Measurements from ENCODE around the gene TNFAIP6.
"Not testable (repeated sequence)": the region's sequence is repeated elsewhere in the genome, so short reads cannot be mapped to it uniquely, and the experiment has no call there.

TNFAIP6 gene, protein sequence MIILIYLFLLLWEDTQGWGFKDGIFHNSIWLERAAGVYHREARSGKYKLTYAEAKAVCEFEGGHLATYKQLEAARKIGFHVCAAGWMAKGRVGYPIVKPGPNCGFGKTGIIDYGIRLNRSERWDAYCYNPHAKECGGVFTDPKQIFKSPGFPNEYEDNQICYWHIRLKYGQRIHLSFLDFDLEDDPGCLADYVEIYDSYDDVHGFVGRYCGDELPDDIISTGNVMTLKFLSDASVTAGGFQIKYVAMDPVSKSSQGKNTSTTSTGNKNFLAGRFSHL

DNA sequence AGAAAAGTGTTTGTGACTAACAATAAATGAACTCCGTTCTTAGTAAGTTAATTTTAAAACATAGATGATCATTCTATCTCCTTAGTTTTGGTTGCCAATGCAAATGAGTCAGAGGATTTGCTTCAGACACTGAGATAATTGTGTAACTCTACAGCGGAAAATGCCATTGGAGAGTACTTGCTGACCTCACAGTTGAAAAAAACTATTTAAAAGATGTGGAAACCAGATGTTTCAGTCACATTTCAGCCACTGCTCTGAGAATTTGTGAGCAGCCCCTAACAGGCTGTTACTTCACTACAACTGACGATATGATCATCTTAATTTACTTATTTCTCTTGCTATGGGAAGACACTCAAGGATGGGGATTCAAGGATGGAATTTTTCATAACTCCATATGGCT, at the start of gene TNFAIP6:
TSS of gene TNFAIP6 (plus strand) at position 234 of the 400 bp plus-strand sequence. CDS start at position 309, 75 bp downstream.
- DNase-seq (ENCODE audit: low spot score): no peak
- H3K4me1 Mint-ChIP-seq (ENCODE audit: low read depth): no peaks in the 10 kb centered on the region
- H3K9me3 Mint-ChIP-seq: no peaks in the 10 kb centered on the region
- no peak within 1 kb of the TSS for H3K4me3 Mint-ChIP-seq
- no peak within 1 kb of the TSS for H3K27ac Mint-ChIP-seq
- H3K27me3 Mint-ChIP-seq (ENCODE audit: low read depth): peaks cover 13% of the 10 kb centered on the region
- H3K36me3 Mint-ChIP-seq (ENCODE audit: low read depth): no peaks in the 10 kb centered on the region

DNA sequence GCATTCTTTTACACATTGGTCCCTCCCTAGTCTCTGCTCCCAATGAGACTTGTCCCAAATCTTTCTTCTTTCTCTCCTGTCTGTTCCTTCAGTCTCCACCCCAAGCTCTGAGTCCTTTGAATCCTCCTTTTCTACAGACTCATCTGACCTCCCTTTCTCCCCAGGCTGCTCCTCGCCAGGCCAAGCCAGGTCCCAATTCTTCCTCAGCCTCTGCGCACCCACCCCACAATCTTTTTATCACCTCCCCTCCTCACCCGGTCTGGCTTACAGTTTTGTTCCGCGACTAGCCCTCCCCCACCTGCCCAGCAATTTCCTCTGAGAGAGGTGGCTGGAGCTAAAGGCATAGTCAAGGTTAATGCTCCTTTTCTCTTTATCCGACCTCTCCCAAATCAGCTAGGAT, 47.1 kb upstream of the TNFAIP6 start:
- H3K4me1 Mint-ChIP-seq (ENCODE audit: low read depth); H3K27ac Mint-ChIP-seq; H3K4me3 Mint-ChIP-seq; DNase-seq (ENCODE audit: low spot score); H3K27me3 Mint-ChIP-seq (ENCODE audit: low read depth); H3K36me3 Mint-ChIP-seq (ENCODE audit: low read depth); H3K9me3 Mint-ChIP-seq: not testable (repeated sequence)

DNA sequence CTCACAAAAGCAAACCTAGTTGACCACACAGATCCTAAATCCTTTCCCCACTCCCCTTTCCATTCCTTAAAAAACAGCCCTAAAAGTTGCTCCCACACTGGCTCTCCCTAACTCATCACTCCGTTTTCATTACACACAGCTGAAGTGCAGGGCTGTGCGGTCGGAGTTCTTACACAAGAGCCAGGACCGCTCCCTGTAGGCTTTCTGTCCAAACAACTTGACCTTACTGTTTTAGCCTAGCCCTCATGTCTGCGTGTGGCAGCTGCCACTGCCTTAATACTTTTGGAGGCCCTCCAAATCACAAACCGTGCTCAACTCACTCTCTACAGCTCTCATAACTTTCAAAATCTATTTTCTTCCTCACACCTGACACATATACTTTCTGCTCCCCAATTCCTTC, 45.0 kb upstream of the TNFAIP6 start:
- not testable (repeated sequence) for H3K9me3 Mint-ChIP-seq; H3K4me3 Mint-ChIP-seq; DNase-seq (ENCODE audit: low spot score)

DNA sequence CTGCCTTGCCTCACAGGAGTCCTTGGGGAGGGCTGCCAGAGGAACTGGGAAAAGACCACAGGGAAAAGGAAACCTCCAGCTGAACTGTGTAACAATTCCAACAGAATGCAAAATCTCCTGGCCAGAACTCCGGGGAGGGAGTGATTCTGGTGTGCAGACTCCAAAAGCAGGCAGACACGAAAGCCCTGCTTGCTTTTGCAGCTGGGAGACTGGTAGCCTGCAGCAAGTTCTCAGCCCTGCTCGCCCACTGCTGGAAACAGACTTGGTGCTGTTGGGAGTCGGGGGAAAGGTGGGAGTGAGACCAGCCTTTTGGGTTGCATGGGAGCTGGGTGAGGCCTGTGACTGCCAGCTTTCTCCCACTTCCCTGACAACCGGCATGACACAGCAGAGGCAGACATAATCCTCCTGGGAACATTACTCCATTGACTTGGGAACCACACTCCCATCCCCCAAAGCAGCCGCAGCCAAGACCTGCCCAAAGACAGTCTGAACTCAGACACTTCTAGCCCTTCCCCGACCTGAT, 42.0 kb upstream of the TNFAIP6 start:
- Mint-ChIP-seq H3K4me1 (ENCODE audit: low read depth) (peaks cover 13% of the 10 kb centered on the region), H3K4me3 (no peak overlapping the region), H3K27ac (no peak overlapping the region), H3K27me3 (ENCODE audit: low read depth) (peaks cover 7% of the 10 kb centered on the region), H3K36me3 (ENCODE audit: low read depth) (no peaks in the 10 kb centered on the region), H3K9me3 (peaks cover 6% of the 10 kb centered on the region)
- no peak for DNase-seq (ENCODE audit: low spot score)

More for the DNA sequence above, 45.0 kb upstream of the TNFAIP6 start:
- not testable (repeated sequence) for H3K36me3 Mint-ChIP-seq (ENCODE audit: low read depth); H3K27me3 Mint-ChIP-seq (ENCODE audit: low read depth); H3K27ac Mint-ChIP-seq; H3K4me1 Mint-ChIP-seq (ENCODE audit: low read depth)

DNA sequence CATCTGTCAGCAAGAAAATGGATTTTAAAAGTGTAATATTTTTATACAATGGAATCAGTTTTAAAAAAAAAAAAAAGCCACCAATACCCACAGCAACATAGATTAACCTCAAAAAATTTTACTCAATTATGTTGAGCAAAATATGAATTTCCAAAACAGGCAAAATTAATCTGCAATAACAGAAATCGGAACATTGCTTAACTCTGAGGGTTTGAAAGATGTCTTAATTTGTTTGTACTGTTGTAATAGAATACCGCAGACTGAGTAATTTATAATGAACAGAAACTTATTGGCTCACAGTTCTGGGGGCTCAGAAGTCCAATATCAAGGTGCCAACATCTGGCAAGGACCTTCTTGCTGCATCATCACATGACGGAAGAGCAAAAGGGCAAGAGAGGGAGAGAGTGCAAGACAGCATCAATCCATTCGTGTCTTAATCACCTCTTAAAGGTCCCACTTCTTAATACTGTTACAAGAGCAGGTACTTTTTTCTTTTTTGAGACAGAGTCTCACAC, 31.8 kb upstream of the TNFAIP6 start:
- Mint-ChIP-seq H3K4me3 (no peak overlapping the region), H3K4me1 (ENCODE audit: low read depth) (no peaks in the 10 kb centered on the region), H3K27me3 (ENCODE audit: low read depth) (peaks cover 18% of the 10 kb centered on the region), H3K36me3 (ENCODE audit: low read depth) (no peaks in the 10 kb centered on the region), H3K27ac (no peak overlapping the region), H3K9me3 (no peaks in the 10 kb centered on the region)
- no peak for DNase-seq (ENCODE audit: low spot score)

DNA sequence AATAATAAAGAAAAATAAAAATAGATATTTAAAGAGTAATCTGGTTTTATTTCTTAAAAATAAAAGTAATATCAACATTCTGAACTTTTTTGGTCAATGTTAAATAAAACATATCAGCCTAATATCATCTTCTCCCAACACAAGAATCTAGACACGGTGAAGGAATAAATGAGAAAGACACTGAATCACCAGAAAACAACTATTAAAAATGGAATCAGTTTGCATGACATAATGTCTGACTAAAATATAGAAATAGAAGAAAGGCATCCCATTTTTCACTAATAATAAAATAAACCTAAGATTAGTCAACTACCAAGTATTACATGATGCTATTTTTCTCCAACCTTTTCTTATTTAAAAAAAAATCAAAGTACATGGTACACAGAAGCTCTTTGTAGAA, 30.8 kb upstream of the TNFAIP6 start:
- no peaks in the 10 kb centered on the region for H3K9me3 Mint-ChIP-seq
- H3K4me1 Mint-ChIP-seq (ENCODE audit: low read depth): no peaks in the 10 kb centered on the region
- H3K27me3 Mint-ChIP-seq (ENCODE audit: low read depth): peaks cover 25% of the 10 kb centered on the region
- no peak overlapping the region for H3K4me3 Mint-ChIP-seq
- H3K27ac Mint-ChIP-seq: no peak overlapping the region
- H3K36me3 Mint-ChIP-seq (ENCODE audit: low read depth): no peaks in the 10 kb centered on the region
- DNase-seq (ENCODE audit: low spot score): no peak

DNA sequence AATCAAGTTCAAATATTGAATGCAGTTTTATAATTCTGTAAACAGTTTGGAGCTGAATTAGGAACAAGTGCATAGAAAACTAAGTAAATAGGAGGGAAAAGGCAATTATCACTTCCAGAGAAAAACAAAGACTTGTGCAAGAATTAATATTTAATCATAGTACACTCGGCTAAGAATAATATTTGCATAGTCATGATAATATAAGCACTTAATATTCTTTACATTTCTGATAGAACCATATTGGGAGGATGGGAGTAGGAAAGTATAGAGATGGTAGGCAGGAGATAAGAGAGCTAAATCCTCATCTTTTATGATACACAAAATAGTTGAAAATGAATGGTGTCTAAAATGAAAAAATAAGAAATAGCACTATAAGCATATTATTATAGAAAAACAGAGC, 27.4 kb upstream of the TNFAIP6 start:
- H3K4me1 Mint-ChIP-seq (ENCODE audit: low read depth): peaks cover 2% of the 10 kb centered on the region
- no peak overlapping the region for H3K4me3 Mint-ChIP-seq
- no peak overlapping the region for H3K27ac Mint-ChIP-seq
- H3K27me3 Mint-ChIP-seq (ENCODE audit: low read depth): peaks cover 27% of the 10 kb centered on the region
- no peaks in the 10 kb centered on the region for H3K9me3 Mint-ChIP-seq
- H3K36me3 Mint-ChIP-seq (ENCODE audit: low read depth): no peaks in the 10 kb centered on the region
- DNase-seq (ENCODE audit: low spot score): no peak

DNA sequence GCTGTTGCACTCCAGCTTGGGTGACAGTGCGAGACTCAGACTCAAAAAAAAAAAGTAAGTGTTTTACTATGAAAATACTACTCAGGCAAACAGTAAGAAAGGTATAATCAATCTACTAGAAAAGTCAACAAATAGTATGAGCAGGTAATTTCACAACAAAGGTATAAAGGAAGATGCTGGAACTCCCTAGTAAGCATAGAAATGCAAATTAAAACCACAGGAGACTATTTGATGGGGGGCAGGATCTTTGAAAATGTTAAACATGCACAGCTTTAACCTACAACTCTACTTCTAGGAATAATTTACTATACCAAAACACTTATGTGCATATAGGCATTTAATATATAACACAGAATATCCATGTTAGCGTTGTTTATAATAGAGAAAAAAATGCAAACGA, 24.3 kb upstream of the TNFAIP6 start:
- H3K36me3 Mint-ChIP-seq (ENCODE audit: low read depth): no peaks in the 10 kb centered on the region

DNA sequence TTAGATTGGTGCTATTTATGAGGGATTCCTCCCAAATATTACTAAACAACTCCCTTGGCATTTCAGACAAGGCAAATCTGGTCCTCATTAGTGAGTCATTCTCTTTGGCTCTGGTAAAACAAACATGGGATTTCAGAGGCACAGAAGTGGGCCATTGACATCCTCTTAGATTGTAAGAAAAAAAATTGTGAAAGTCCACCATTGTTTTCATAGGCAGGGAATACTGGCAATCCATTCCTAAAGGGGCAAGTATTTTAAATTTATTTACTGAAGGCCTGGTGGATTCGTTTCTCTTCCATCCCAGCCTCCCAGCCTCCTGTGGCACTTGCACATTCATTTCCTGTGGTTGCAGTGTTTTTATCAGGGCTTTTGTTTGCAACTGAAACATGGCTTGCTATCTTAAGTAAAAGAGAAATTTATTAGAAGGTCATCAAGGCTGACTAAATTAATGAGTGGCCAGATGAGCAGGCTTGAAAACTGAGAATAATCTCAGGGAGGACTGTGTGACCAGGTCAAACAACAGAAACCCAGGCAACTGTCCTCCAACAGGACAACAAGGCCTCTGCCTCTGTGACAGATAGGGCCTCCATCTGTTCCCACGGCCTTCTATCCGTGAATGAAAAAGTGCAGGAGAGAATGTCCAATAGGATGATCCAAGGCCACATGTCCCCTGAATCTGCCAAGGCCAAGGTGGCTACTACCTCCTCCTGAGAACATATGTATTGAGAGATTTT, 23.1 kb upstream of the TNFAIP6 start:
- no peak for DNase-seq (ENCODE audit: low spot score)
- Mint-ChIP-seq H3K4me3 (no peak overlapping the region), H3K4me1 (ENCODE audit: low read depth) (peaks cover 2% of the 10 kb centered on the region), H3K27me3 (ENCODE audit: low read depth) (peaks cover 27% of the 10 kb centered on the region), H3K9me3 (no peaks in the 10 kb centered on the region), H3K27ac (no peak overlapping the region), H3K36me3 (ENCODE audit: low read depth) (no peaks in the 10 kb centered on the region)

More for the DNA sequence above, 24.3 kb upstream of the TNFAIP6 start:
- no peaks in the 10 kb centered on the region for H3K9me3 Mint-ChIP-seq
- DNase-seq (ENCODE audit: low spot score): no peak
- peaks cover 2% of the 10 kb centered on the region for H3K4me1 Mint-ChIP-seq (ENCODE audit: low read depth)
- H3K4me3 Mint-ChIP-seq: no peak overlapping the region
- H3K27ac Mint-ChIP-seq: no peak overlapping the region
- H3K27me3 Mint-ChIP-seq (ENCODE audit: low read depth): peaks cover 32% of the 10 kb centered on the region

DNA sequence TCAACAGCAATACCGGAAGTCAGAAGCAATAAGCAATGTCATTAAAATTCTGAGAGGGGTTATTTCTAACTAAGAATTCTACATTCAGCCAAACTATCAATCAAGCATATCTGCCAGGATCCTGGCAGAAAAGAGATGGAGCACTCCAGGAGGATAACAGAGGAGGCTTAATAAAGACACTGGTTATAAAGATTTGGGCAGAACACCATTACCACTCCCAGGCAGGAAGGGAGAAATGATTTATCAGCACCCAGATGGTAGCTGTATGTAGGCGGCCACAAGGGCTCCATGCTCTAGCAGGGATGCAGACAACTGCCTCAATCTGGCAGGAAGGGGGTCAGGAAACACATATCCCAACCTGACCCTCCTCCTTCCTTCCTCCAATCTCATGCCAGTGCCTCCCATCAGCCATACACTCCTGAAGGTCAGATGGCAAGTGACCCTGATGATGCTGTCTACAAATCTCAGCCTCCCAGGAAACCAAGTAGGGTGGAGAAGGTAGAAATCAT, 20.5 kb upstream of the TNFAIP6 start:
- H3K36me3 Mint-ChIP-seq (ENCODE audit: low read depth): no peaks in the 10 kb centered on the region
- DNase-seq (ENCODE audit: low spot score): no peak
- H3K27ac Mint-ChIP-seq: no peak overlapping the region
- no peak overlapping the region for H3K4me3 Mint-ChIP-seq
- peaks cover 2% of the 10 kb centered on the region for H3K4me1 Mint-ChIP-seq (ENCODE audit: low read depth)
- peaks cover 6% of the 10 kb centered on the region for H3K27me3 Mint-ChIP-seq (ENCODE audit: low read depth)
- peaks cover 12% of the 10 kb centered on the region for H3K9me3 Mint-ChIP-seq

DNA sequence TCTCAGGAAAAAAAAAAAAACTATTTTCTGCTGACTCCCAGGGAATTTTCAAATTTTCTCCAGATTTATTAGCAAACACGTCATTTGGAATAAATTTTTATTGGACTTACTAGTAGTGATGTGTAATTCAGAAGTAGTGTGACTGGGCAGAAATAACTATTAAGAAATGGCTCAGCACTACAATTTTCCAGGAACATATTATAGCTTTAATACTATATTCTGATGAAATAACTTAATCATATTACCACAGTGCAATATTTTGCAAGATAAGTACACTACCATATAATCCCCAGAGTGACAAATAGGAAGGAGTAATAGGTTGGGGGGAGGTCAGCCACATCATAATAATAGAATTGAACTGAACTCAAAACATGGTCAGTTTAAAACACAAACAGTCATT, 19.7 kb upstream of the TNFAIP6 start:
- Mint-ChIP-seq H3K27me3 (ENCODE audit: low read depth) (peaks cover 5% of the 10 kb centered on the region), H3K4me3 (no peak overlapping the region), H3K27ac (no peak overlapping the region)

DNA sequence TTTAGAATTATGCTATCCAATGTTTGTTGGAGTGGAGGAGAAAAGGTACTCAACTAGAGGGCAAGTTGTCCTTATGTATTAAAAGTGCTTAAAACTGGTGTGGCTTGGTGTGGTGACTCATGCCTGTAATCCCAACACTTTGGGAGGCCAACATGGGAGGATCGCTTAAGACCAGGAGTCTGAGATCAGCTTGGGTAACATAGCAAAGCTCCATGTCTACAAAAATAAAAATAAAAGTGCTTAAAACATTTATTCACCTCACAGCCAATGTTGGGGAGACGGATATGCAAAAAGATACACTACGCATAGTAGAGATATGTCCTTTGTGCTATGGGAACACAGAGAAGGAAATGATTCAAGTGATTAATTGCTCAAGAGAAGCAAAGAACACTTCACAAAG, 19.3 kb upstream of the TNFAIP6 start:
- H3K36me3 Mint-ChIP-seq (ENCODE audit: low read depth): no peaks in the 10 kb centered on the region
- H3K4me1 Mint-ChIP-seq (ENCODE audit: low read depth): peaks cover 2% of the 10 kb centered on the region
- peaks cover 5% of the 10 kb centered on the region for H3K27me3 Mint-ChIP-seq (ENCODE audit: low read depth)
- DNase-seq (ENCODE audit: low spot score): no peak
- H3K4me3 Mint-ChIP-seq: no peak overlapping the region
- peaks cover 12% of the 10 kb centered on the region for H3K9me3 Mint-ChIP-seq
- no peak overlapping the region for H3K27ac Mint-ChIP-seq

More for the DNA sequence above, 19.7 kb upstream of the TNFAIP6 start:
- no peak for DNase-seq (ENCODE audit: low spot score)
- H3K36me3 Mint-ChIP-seq (ENCODE audit: low read depth): no peaks in the 10 kb centered on the region
- peaks cover 2% of the 10 kb centered on the region for H3K4me1 Mint-ChIP-seq (ENCODE audit: low read depth)
- peaks cover 12% of the 10 kb centered on the region for H3K9me3 Mint-ChIP-seq

DNA sequence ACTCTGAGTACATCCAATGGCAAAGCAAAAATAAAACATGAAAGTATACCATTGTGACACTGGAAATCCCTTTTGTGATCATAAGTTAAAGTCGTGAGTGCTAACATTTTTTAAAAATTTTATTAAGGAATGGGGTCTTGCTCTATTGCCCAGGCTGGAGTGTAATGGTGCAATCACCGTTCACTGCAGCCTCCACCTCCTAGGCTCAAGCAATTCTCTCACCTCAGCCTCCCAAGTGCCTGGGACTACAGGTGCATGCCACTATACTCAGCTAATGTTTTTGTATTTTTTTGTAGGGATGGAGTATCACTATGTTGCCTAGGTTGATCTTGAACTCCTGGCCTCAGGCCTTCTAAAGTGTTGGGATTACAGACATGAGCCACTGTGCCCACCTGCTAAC, 14.3 kb upstream of the TNFAIP6 start:
- Mint-ChIP-seq H3K27ac (no peak overlapping the region), H3K4me1 (ENCODE audit: low read depth) (no peaks in the 10 kb centered on the region), H3K36me3 (ENCODE audit: low read depth) (no peaks in the 10 kb centered on the region), H3K9me3 (peaks cover 12% of the 10 kb centered on the region), H3K4me3 (no peak overlapping the region), H3K27me3 (ENCODE audit: low read depth) (no peaks in the 10 kb centered on the region)
- DNase-seq (ENCODE audit: low spot score): no peak

DNA sequence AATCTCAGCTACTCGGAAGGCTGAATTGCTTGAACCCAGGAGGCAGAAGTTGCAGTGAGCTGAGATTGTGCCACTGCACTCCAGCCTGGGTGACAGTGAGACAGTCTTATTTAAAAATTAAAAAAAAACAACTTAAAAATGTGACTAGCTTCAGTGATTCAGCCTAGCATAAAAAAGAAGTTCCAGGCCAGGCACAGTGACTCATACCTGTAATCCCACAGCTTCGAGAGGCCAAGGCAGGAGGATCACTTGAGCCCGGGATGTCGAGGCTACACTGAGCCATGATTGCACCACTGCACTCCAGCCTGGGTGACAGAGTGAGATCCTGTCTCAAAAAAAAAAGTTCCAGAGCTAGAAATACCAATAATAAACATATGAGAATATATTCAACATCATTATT, 13.2 kb upstream of the TNFAIP6 start:
- H3K4me3 Mint-ChIP-seq; H3K27me3 Mint-ChIP-seq (ENCODE audit: low read depth); DNase-seq (ENCODE audit: low spot score); H3K27ac Mint-ChIP-seq; H3K4me1 Mint-ChIP-seq (ENCODE audit: low read depth); H3K36me3 Mint-ChIP-seq (ENCODE audit: low read depth): not testable (repeated sequence)
- peaks cover 12% of the 10 kb centered on the region for H3K9me3 Mint-ChIP-seq

All from T-helper 2 cell treated with Interferon-gamma antibody and Interleukin-4, amounts not matched to agents 5 μg/mL and 100 μg/mL, for 36 hours (primary cell).